Pancreas (tissue), 10 donors: ENCODE measurements around the gene RAVER2. TPM values are rescaled to one million over a fixed set of nuclear protein-coding genes. Genes with fewer than 3 reads are reported as not detected.
"Not testable (repeated sequence)": the region's sequence is repeated elsewhere in the genome, so short reads cannot be mapped to it uniquely, and the experiment has no call there.

Experiments
- ATAC-seq, 4 donors: fragments of 200-7000 bp; cut with Tn5 transposase; one replicate each; pipeline versions ENCODE4 v1.8.0 to v1.9.1; 2020; ENCODE audit warnings: mild to moderate bottlenecking in 4 of 4, moderate library complexity in 4 of 4
- DNase-seq, 6 donors: peaks; one replicate each; pipeline ENCODE4 v3.0.0-alpha.2; 2020
- FAIRE-seq: peaks from 2 replicates; lab custom pipeline; 2012; peaks lifted over from hg19 to GRCh38; lab: Jason Lieb, UNC
- H3K27ac ChIP-seq, 4 donors: fragments of 200-600 bp; sonication (generic); 1 replicate in 3 of 4; 2 replicates in 1 of 4; pipeline versions ENCODE4 v1.5.0 to v1.8.0; 2020
- H3K27me3 ChIP-seq, 4 donors: fragments of 200-600 bp; one replicate each; pipeline ENCODE4 v1.8.0; 2021
- H3K36me3 ChIP-seq, 3 donors: fragments of 200-600 bp; sonication (generic) in 1 of 3; one replicate each; pipeline versions ENCODE4 v1.5.0 to v1.8.0; 2020 to 2021
- H3K4me1 ChIP-seq, 3 donors: fragments of 200-600 bp; one replicate each; pipeline ENCODE4 v1.8.0; 2021
- H3K4me3 ChIP-seq, 4 donors: fragments of 200-600 bp; sonication (generic) in 2 of 4; one replicate each; pipeline versions ENCODE4 v1.5.0 to v1.8.0; 2020 to 2021
- H3K9me3 ChIP-seq, 4 donors: fragments of 200-600 bp; one replicate each; pipeline ENCODE4 v1.8.0; 2021
- CTCF ChIP-seq, 4 donors: fragments of 200-600 bp; sonication (generic) in 3 of 4; IDR thresholded peaks; one replicate each; pipeline versions ENCODE4 v1.5.0 to v1.8.0; 2021; ENCODE audit warnings: antibody characterized with exemption in 4 of 4
- WGBS, 2 donors: extraction: QIAGEN DNeasy Blood & Tissue Kit; methylation state at CpG; one replicate each; pipeline ENCODE4 v1.1.7; 2013; 5-methylcytosine and 5-hydroxymethylcytosine counted together
- intact Hi-C, 3 donors: fragments of 100-400 bp; cut with DNase I; formaldehyde crosslinking; loops; one replicate each; pipeline versions ENCODE4 v1.11.1 to v1.14.2; 2022
- polyA plus RNA-seq, 2 donors: library from polyadenylated mRNA; stranded (reverse); fragments of 200-250 nt; gene quantifications; one replicate each; pipeline ENCODE4 v1.2.3, GENCODE V29; 2013
- total RNA-seq, 6 donors: library from RNA; stranded (reverse); fragmentation: NEBNext Ultra II Directional in 4 of 6; extraction: Animal tissue kit (Norgen Biotek cat#: 25700) in 4 of 6; gene quantifications; one replicate each; pipeline versions ENCODE4 v1.2.1 to v1.2.4, GENCODE V29; 2021 to 2023
- donor health status: healthy with polysubstance abuse.
- donor health status: DM: no; HTN: no; CAD: no; lungs with moderate emphysema.
- donor health status: DM: no; HTN: no; CAD: no.
- donor health status: control.
- donor health status: control.
- donor health status: Bipolar disorder and iron deficiency.
- donor health status: DM: yes; HTN: yes; CAD: no.
- donor health status: DM: no; HTN: no; CAD: no.
- donor health status: DM: no; HTN: no; CAD: no.
- donor health status: DM: yes; HTN: yes; CAD: no.

Gene RAVER2
- total and polyA plus RNA-seq, 8 donors, result 3.3 to 8.7 (median 5.0) TPM

GRCh38 chr1:64701886-64702285, 43.0 kb upstream of the RAVER2 start:
- Histone ChIP-seq H3K36me3 (no peaks in the 10 kb centered on the region), H3K9me3 (no peaks in the 10 kb centered on the region), H3K4me1 (no peaks in the 10 kb centered on the region), H3K27ac (no peak overlapping the region), H3K4me3 (no peak overlapping the region), H3K27me3 (no peaks in the 10 kb centered on the region)
- intact Hi-C loops, result no loop called here
- no peak for TF ChIP-seq CTCF (IDR thresholded peaks at IDR 0.05)
- ATAC-seq, result no peak
- DNase-seq, result no peak
- FAIRE-seq, result no peak
- WGBS, 2 donors, result 58 to 67% methylated on average over 2 of the region's 2 CpGs

GRCh38 chr1:64702670-64703069, 42.2 kb upstream of the RAVER2 start:
- H3K27me3 ChIP-seq, FAIRE-seq, H3K4me3 ChIP-seq, H3K27ac ChIP-seq, H3K9me3 ChIP-seq, intact Hi-C loops, H3K36me3 ChIP-seq, ATAC-seq, DNase-seq, H3K4me1 ChIP-seq: not testable (repeated sequence)
- WGBS, 2 donors, result 84 to 85% methylated on average over 3 of the region's 3 CpGs

- Histone ChIP-seq H3K27me3 (no peaks in the 10 kb centered on the region), H3K4me3 (no peak overlapping the region), H3K36me3 (no peaks in the 10 kb centered on the region), H3K27ac (no peak overlapping the region), H3K4me1 (no peaks in the 10 kb centered on the region), H3K9me3 (no peaks in the 10 kb centered on the region)
- WGBS, 2 donors, result 68 to 84% methylated on average over 2 of the region's 2 CpGs
- FAIRE-seq, result no peak
- intact Hi-C loops, result no loop called here
- ATAC-seq, result no peak
- DNase-seq, result no peak
- no peak for TF ChIP-seq CTCF (IDR thresholded peaks at IDR 0.05)
Observed at GRCh38 chr1:64703600-64703999, 41.3 kb upstream of the RAVER2 start.

GRCh38 chr1:64705591-64705990, 39.3 kb upstream of the RAVER2 start:
- H3K4me1 ChIP-seq, result no peaks in the 10 kb centered on the region
- no peak overlapping the region for H3K27ac ChIP-seq
- no peak for DNase-seq
- TF ChIP-seq CTCF (IDR thresholded peaks at IDR 0.05), result no peak
- FAIRE-seq, result no peak
- H3K27me3 ChIP-seq, result no peaks in the 10 kb centered on the region
- H3K4me3 ChIP-seq, result no peak overlapping the region
- no peak for ATAC-seq
- WGBS, 2 donors, result 18 to 29% methylated on average over 1 of the region's 1 CpG
- H3K9me3 ChIP-seq, result no peaks in the 10 kb centered on the region
- intact Hi-C loops, result no loop called here
- H3K36me3 ChIP-seq, result no peaks in the 10 kb centered on the region

- intact Hi-C loops, result no loop called here
- TF ChIP-seq CTCF (IDR thresholded peaks at IDR 0.05), result no peak
- no peak overlapping the region for H3K27ac ChIP-seq
- DNase-seq (no peak), FAIRE-seq (no peak), ATAC-seq (no peak)
- no peaks in the 10 kb centered on the region for H3K4me1 ChIP-seq
- WGBS, 2 donors, result 20 to 23% methylated on average over 1 of the region's 1 CpG
- H3K27me3 ChIP-seq, result no peaks in the 10 kb centered on the region
- no peaks in the 10 kb centered on the region for H3K9me3 ChIP-seq
- H3K4me3 ChIP-seq, result no peak overlapping the region
- H3K36me3 ChIP-seq, result no peaks in the 10 kb centered on the region
Observed at GRCh38 chr1:64711266-64711665, 33.6 kb upstream of the RAVER2 start.
